SK-N-SH (cell line): ENCODE results near the gene ABCC4.

ENCODE experiments used
- CTCF ChIP-seq: fragments of 200-600 bp; sonication (generic); IDR thresholded peaks from 2 replicates; pipeline ENCODE4 v1.6.1; 2017; ENCODE audit warnings: antibody characterized with exemption, mild to moderate bottlenecking, moderate library complexity
- ELF1 ChIP-seq: IDR thresholded peaks from 2 replicates; pipeline ENCODE4 v1.4.0; 2012
- EP300 ChIP-seq, 2 experiments: IDR thresholded peaks; 2 replicates each; pipeline versions ENCODE4 v1.4.0 to v1.6.1; 2012; ENCODE audit warnings: borderline replicate concordance in 1 of 2, low read depth in 1 of 2, low read length in 1 of 2
- EZH2phosphoT487 ChIP-seq: fragments of 200-600 bp; sonication (generic); IDR thresholded peaks from 2 replicates; pipeline ENCODE4 v1.6.1; 2017; ENCODE audit warnings: low read depth, mixed run types, mild to moderate bottlenecking, antibody characterized with exemption, moderate library complexity, borderline replicate concordance
- JUND ChIP-seq: IDR thresholded peaks from 2 replicates; pipeline ENCODE4 v1.4.0; 2012
- RCOR1 ChIP-seq: fragments of 150-350 bp; IDR thresholded peaks from 2 replicates; pipeline ENCODE4 v1.6.1; 2017; ENCODE audit warnings: antibody characterized with exemption, low read length
- RFX5 ChIP-seq: IDR thresholded peaks from 2 replicates; pipeline ENCODE4 v1.6.1; 2012; ENCODE audit warnings: mild to moderate bottlenecking, improper control_type of control experiment, low read length
- TAF1 ChIP-seq: IDR thresholded peaks from 2 replicates; pipeline ENCODE4 v1.6.1; 2012; ENCODE audit warnings: low read depth, mild to moderate bottlenecking, low read length, moderate library complexity, borderline replicate concordance
- TCF12 ChIP-seq: IDR thresholded peaks from 2 replicates; pipeline ENCODE4 v1.4.0; 2012
- TF ChIP-seq, protein P1 (sequence below): IDR thresholded peaks from 2 replicates; pipeline ENCODE4 v1.4.0; 2012; ENCODE audit warnings: low read depth, borderline replicate concordance

DNA sequence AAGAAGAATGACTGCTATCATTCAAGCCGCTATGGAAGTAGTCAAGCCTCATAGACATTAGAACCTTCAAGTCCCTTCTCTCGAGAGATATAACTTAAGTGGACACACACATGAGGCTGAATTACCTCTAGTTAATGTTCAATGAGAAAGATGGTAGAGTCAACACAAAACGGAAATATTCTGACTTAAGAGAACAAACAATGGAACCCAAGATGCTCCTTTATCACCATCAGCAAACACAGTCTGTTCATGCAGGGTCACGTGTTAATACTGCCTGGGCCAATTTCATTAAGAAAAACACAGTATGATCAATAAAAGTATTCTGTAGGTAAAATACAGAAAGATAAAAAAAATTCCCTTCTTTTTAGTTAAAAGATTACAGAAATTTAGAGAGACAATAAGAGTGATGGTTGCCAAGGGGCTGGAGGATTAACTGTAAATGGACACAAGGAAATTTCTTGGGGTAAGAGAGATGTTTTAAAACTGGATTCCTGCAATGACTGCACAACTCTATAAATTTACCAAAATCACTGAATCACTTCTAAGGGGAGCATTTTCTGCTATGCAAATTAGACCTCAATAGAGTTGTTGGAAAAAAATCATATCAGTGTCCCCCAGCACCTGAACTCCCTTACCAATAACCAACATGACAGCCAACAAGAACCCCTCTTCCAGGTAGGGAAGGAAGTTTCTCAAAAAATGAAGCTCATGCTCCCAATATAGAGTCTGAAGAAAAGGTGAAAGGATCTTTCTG is 256.6 kb downstream of the ABCC4 start:
- TF ChIP-seq CTCF (no peak), TCF12 (no peak), EP300 (IDR thresholded peaks at IDR 0.05; ENCODE audit: borderline replicate concordance in 1 of 2, low read depth in 1 of 2, low read length in 1 of 2) (no peak), JUND (no peak), TAF1 (no peak), RCOR1 (no peak), ELF1 (no peak), RFX5 (no peak), EZH2phosphoT487 (no peak)
- TF ChIP-seq, protein P1, sequence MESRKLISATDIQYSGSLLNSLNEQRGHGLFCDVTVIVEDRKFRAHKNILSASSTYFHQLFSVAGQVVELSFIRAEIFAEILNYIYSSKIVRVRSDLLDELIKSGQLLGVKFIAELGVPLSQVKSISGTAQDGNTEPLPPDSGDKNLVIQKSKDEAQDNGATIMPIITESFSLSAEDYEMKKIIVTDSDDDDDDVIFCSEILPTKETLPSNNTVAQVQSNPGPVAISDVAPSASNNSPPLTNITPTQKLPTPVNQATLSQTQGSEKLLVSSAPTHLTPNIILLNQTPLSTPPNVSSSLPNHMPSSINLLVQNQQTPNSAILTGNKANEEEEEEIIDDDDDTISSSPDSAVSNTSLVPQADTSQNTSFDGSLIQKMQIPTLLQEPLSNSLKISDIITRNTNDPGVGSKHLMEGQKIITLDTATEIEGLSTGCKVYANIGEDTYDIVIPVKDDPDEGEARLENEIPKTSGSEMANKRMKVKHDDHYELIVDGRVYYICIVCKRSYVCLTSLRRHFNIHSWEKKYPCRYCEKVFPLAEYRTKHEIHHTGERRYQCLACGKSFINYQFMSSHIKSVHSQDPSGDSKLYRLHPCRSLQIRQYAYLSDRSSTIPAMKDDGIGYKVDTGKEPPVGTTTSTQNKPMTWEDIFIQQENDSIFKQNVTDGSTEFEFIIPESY: no peak
